Sigmoid colon (tissue), 7 donors: ENCODE measurements around the gene GPR173. TPM values are rescaled to one million over a fixed set of nuclear protein-coding genes. Genes with fewer than 3 reads are reported as not detected.

ENCODE experiments used
- DNase-seq: peaks from one replicate; pipeline ENCODE4 v3.0.0-alpha.2; 2019
- H3K27ac ChIP-seq, 4 donors: fragments of 200-600 bp; sonication (generic); one replicate each; pipeline ENCODE4 v1.5.1; 2016 to 2019; ENCODE audit warnings: mild to moderate bottlenecking in 1 of 4
- H3K27me3 ChIP-seq, 3 donors: fragments of 200-600 bp; sonication (generic); one replicate each; pipeline ENCODE4 v1.5.1; 2019; ENCODE audit warnings: mild to moderate bottlenecking in 1 of 3
- H3K36me3 ChIP-seq, 4 donors: fragments of 200-600 bp; sonication (generic); one replicate each; pipeline ENCODE4 v1.5.1; 2016 to 2019
- H3K4me1 ChIP-seq, 4 donors: fragments of 200-600 bp; sonication (generic); one replicate each; pipeline ENCODE4 v1.5.1; 2017 to 2019
- H3K4me3 ChIP-seq, 4 donors: fragments of 200-600 bp; sonication (generic); one replicate each; pipeline ENCODE4 v1.5.1; 2017 to 2019; ENCODE audit warnings: mild to moderate bottlenecking in 2 of 4, moderate library complexity in 1 of 4
- H3K9me3 ChIP-seq, 4 donors: fragments of 200-600 bp in 3 of 4; sonication (generic) in 3 of 4; one replicate each; pipeline versions ENCODE4 v1.5.1 to v1.6.1; 2013 to 2019
- EP300 ChIP-seq, 4 donors: sonication (generic); formaldehyde crosslinking; IDR thresholded peaks; one replicate each; pipeline ENCODE4 v1.6.1; 2017; ENCODE audit warnings: antibody characterized with exemption in 4 of 4
- POLR2A ChIP-seq, 2 donors: fragments of 450-650 bp; IDR thresholded peaks; one replicate each; pipeline ENCODE4 v1.6.1; 2016; ENCODE audit warnings: antibody characterized with exemption in 2 of 2, mild to moderate bottlenecking in 2 of 2, moderate library complexity in 2 of 2
- POLR2AphosphoS5 ChIP-seq, 4 donors: sonication (generic); formaldehyde crosslinking; IDR thresholded peaks; one replicate each; pipeline ENCODE4 v1.6.1; 2017; ENCODE audit warnings: antibody characterized with exemption in 4 of 4
- WGBS, 2 donors: extraction: QIAGEN DNeasy Blood & Tissue Kit; methylation state at CpG; one replicate each; pipeline ENCODE4 v1.1.7; 2013; 5-methylcytosine and 5-hydroxymethylcytosine counted together
- intact Hi-C: fragments of 100-400 bp; cut with DNase I; formaldehyde crosslinking; loops from one replicate; pipeline ENCODE4 v1.15.1; 2023
- polyA plus RNA-seq, 3 donors: library from polyadenylated mRNA; stranded (reverse); fragments of 200-250 nt; gene quantifications; one replicate each; pipeline ENCODE4 v1.2.3, GENCODE V29; 2013
- total RNA-seq, 4 donors: library from RNA; depleted of rRNA; stranded (reverse); fragments of >200 nt; gene quantifications; one replicate each; pipeline ENCODE4 v1.1.0, GENCODE V29; 2016
- TF ChIP-seq, protein P1 (sequence below), 4 experiments: fragments of 450-650 bp in 3 of 4; fragments of 200-600 bp in 1 of 4; IDR thresholded peaks; one replicate each; pipeline ENCODE4 v1.5.1; 2016 to 2019; ENCODE audit warnings: antibody characterized with exemption in 4 of 4, mild to moderate bottlenecking in 3 of 4, moderate library complexity in 2 of 4
- donor health status: healthy with polysubstance abuse.
- donor health status: Bipolar disorder and iron deficiency.
- donor health status: healthy.

Gene GPR173
- total and polyA plus RNA-seq, 7 donors = 0.23 to 5.6 (median 1.6) TPM; not detected in 1

DNA sequence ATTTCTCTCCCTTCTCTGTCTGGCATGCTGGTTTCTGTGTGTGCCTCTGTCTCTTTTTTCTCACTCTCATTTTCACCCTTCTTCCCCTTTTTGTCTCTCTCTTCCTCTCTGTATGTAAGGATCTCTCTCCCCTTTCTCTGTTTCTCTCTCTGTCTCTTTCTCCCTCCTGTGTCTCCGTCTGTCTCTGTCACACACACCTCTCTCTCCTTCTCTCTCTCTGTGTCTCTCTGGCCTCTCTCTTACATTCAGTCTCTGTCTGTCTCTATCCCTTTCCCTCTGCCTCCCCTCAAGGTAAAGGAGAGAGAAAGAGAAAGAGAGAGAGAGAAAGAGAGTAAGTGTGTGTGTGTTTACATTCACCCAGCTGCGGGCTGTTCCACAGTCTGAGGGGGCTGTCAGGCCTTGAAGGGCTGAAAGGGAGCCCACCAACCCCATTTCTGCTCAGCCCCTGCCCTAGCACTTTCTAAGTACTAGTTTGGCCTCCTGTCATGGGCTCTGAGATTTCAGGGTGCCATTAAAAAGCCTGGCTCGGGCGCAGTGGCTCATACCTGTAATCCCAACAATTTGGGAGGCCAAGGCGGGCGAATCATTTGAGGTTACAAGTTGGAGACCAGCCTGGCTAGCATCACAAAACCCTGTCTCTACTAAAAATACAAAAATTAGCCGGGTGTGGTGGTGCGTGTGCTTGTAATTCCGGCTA lies 24.0 kb downstream of the GPR173 start:
- Histone ChIP-seq H3K27ac (peak overlapping the region; percentile 79 to 85 (median 81)), H3K9me3 (no peaks in the 10 kb centered on the region), H3K4me3 (peak overlapping the region in 2 of 4 donors; percentile 36 to 39), H3K27me3 (no peaks in the 10 kb centered on the region), H3K36me3 (no peaks in the 10 kb centered on the region), H3K4me1 (peaks cover 0 to 8% (median 3%) of the 10 kb centered on the region in 4 donors)
- 66 to 75% methylated on average over 9 of the region's 9 CpGs for WGBS, 2 donors
- intact Hi-C loops = no loop called here
- no peak for TF ChIP-seq EP300 (IDR thresholded peaks at IDR 0.05)
- DNase-seq = no peak

DNA sequence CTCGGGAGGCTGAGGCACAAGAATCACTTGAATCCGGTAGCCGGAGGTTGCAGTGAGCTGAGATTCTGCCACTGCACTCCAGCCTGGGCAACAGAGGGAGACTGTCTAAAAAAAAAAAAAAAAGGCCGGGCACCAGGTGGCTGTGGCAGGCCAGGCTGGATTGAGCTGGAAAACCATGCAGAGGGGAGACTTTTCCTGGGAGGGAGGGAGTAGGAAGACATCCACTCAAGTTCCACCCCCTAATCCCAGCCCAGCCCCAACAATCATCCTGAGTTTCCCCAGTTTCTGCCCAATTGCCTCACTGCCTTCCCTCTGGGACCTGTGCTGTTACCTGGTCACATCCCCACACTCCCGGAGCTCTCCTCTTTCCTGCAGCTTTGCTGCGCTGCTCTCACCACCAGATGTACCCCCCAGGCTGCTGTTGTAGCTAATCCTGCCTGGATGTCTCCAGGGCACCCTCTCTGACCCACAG lies 24.6 kb downstream of the GPR173 start:
- Histone ChIP-seq H3K27ac (peak overlapping the region; percentile 79 to 85 (median 81)), H3K27me3 (no peaks in the 10 kb centered on the region), H3K4me3 (no peak overlapping the region), H3K36me3 (no peaks in the 10 kb centered on the region), H3K4me1 (peaks cover 0 to 8% (median 3%) of the 10 kb centered on the region in 4 donors), H3K9me3 (no peaks in the 10 kb centered on the region)
- TF ChIP-seq POLR2AphosphoS5 (IDR thresholded peaks at IDR 0.05) (no peak), POLR2A (IDR thresholded peaks at IDR 0.05) (no peak), EP300 (IDR thresholded peaks at IDR 0.05) (no peak)
- TF ChIP-seq, protein P1, sequence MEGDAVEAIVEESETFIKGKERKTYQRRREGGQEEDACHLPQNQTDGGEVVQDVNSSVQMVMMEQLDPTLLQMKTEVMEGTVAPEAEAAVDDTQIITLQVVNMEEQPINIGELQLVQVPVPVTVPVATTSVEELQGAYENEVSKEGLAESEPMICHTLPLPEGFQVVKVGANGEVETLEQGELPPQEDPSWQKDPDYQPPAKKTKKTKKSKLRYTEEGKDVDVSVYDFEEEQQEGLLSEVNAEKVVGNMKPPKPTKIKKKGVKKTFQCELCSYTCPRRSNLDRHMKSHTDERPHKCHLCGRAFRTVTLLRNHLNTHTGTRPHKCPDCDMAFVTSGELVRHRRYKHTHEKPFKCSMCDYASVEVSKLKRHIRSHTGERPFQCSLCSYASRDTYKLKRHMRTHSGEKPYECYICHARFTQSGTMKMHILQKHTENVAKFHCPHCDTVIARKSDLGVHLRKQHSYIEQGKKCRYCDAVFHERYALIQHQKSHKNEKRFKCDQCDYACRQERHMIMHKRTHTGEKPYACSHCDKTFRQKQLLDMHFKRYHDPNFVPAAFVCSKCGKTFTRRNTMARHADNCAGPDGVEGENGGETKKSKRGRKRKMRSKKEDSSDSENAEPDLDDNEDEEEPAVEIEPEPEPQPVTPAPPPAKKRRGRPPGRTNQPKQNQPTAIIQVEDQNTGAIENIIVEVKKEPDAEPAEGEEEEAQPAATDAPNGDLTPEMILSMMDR (IDR thresholded peaks at IDR 0.05) = no peak
- intact Hi-C loops = no loop called here
- WGBS, 2 donors = 55 to 73% methylated on average over 6 of the region's 6 CpGs
- DNase-seq = no peak

DNA sequence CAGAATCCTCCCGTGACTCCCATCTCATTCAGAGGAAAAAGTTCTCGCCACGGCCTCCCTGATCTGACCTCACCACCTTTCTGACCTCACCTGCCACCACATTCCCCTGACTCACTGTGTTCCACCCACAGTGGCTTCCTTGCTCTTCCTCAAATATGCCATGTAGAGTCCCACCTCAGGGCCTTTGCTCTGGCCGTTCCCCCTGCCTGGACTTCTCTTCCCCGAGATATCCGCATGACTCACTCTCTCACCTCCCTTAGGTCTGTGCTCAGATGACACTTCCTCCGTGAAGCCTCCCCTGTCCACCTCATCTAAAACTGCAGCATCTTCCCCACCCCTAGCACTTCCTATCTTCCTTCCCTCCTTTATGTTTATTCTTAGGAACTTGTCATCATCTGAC lies 26.4 kb downstream of the GPR173 start:
- 76 to 87% methylated on average over 7 of the region's 7 CpGs for WGBS, 2 donors
- intact Hi-C loops = no loop called here

DNA sequence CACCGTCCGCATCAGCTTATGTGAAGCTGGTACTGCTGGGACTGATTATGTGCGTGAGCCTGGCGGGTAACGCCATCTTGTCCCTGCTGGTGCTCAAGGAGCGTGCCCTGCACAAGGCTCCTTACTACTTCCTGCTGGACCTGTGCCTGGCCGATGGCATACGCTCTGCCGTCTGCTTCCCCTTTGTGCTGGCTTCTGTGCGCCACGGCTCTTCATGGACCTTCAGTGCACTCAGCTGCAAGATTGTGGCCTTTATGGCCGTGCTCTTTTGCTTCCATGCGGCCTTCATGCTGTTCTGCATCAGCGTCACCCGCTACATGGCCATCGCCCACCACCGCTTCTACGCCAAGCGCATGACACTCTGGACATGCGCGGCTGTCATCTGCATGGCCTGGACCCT lies 28.1 kb downstream of the GPR173 start:
- intact Hi-C loops = no loop called here
- TF ChIP-seq POLR2A (IDR thresholded peaks at IDR 0.05) (no peak), EP300 (IDR thresholded peaks at IDR 0.05) (no peak), POLR2AphosphoS5 (IDR thresholded peaks at IDR 0.05) (no peak)
- TF ChIP-seq, protein P1 (IDR thresholded peaks at IDR 0.05) = no peak

More for the DNA sequence above, 26.4 kb downstream of the GPR173 start:
- H3K9me3 ChIP-seq = no peaks in the 10 kb centered on the region
- H3K27ac ChIP-seq = no peak overlapping the region
- H3K4me1 ChIP-seq = peaks cover 0 to 8% (median 3%) of the 10 kb centered on the region in 4 donors
- no peak overlapping the region for H3K4me3 ChIP-seq
- DNase-seq = no peak
- H3K36me3 ChIP-seq = no peaks in the 10 kb centered on the region
- TF ChIP-seq POLR2A (IDR thresholded peaks at IDR 0.05) (no peak), POLR2AphosphoS5 (IDR thresholded peaks at IDR 0.05) (no peak), EP300 (IDR thresholded peaks at IDR 0.05) (no peak)
- TF ChIP-seq, protein P1 (IDR thresholded peaks at IDR 0.05) = no peak
- no peaks in the 10 kb centered on the region for H3K27me3 ChIP-seq

DNA sequence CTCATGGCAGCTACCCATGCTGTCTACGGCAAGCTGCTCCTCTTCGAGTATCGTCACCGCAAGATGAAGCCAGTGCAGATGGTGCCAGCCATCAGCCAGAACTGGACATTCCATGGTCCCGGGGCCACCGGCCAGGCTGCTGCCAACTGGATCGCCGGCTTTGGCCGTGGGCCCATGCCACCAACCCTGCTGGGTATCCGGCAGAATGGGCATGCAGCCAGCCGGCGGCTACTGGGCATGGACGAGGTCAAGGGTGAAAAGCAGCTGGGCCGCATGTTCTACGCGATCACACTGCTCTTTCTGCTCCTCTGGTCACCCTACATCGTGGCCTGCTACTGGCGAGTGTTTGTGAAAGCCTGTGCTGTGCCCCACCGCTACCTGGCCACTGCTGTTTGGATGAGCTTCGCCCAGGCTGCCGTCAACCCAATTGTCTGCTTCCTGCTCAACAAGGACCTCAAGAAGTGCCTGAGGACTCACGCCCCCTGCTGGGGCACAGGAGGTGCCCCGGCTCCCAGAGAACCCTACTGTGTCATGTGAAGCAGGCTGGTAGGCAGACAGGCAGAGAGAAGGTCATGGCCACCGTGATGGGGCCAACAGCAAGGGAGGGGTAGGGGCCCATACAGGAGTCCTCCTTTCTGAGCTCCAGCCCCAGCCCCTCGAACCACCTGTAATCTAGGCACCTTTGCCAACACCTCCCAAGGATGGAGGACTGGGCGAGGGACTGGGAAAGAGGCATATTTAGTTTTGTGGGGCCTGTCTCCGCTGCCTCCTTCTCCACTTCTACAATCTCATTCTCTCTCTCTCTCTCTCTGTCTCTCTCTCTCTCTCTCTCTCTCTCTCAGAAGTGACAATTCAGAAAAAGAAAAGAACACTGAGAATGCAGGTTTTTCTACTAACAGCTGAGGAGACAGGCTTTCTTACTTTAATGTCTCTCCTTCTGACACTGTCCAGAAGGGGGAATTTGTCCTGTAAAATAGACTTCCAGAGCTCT lies 28.9 kb downstream of the GPR173 start:
- no peaks in the 10 kb centered on the region for H3K27me3 ChIP-seq
- no peaks in the 10 kb centered on the region for H3K36me3 ChIP-seq
- WGBS, 2 donors = 93 to 95% methylated on average over 27 of the region's 27 CpGs
- no peak for TF ChIP-seq POLR2AphosphoS5 (IDR thresholded peaks at IDR 0.05)
- TF ChIP-seq, protein P1 (IDR thresholded peaks at IDR 0.05) = no peak
- no peak for TF ChIP-seq EP300 (IDR thresholded peaks at IDR 0.05)
- TF ChIP-seq POLR2A (IDR thresholded peaks at IDR 0.05) = no peak
- peaks cover 0 to 8% (median 2%) of the 10 kb centered on the region in 4 donors for H3K4me1 ChIP-seq
- H3K27ac ChIP-seq = no peak overlapping the region
- H3K4me3 ChIP-seq = no peak overlapping the region
- H3K9me3 ChIP-seq = no peaks in the 10 kb centered on the region
- no peak for DNase-seq
- intact Hi-C loops = no loop called here

More for the DNA sequence above, 28.1 kb downstream of the GPR173 start:
- 96 to 97% methylated on average over 21 of the region's 21 CpGs for WGBS, 2 donors
- Histone ChIP-seq H3K4me3 (no peak overlapping the region), H3K27me3 (no peaks in the 10 kb centered on the region), H3K4me1 (peaks cover 0 to 13% (median 4%) of the 10 kb centered on the region in 4 donors), H3K9me3 (no peaks in the 10 kb centered on the region), H3K27ac (no peak overlapping the region), H3K36me3 (no peaks in the 10 kb centered on the region)
- DNase-seq = no peak
